Epithelial cell of prostate (primary cell): ENCODE data around the gene COL19A1.
A peak's percentile ranks its signal among the peaks of the same experiment; 100 is the strongest.

Experiments used
- DNase-seq: peaks from one replicate; pipeline ENCODE4 v3.0.0-alpha.2; 2011; ENCODE audit warnings: low read depth, low spot score
- H3K27ac ChIP-seq: fragments of 450-650 bp; 2 replicates; pipeline ENCODE4 v1.5.1; 2017; ENCODE audit warnings: mild to moderate bottlenecking

COL19A1 gene

DNA sequence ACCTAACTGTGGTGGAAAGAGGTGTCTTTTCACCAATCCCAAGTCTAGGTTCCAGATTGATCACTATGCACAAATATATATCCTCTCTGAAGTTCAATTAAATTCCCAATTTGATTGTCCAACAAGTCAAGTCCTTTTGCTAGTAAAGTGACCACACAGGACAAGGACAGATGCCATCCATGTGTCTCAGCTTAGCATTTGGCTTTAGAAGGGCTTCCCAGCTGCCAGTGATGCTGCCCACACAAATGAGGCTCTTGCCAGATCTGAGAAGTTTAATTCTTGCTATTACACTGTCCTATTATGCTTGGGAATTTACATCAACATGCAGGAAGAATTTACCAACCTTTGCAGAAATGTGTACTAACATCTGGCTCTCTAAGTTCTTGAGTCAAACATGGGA is 328.1 kb downstream of the COL19A1 start:
- DNase-seq, result no peak
- no peak overlapping the region for H3K27ac ChIP-seq

DNA sequence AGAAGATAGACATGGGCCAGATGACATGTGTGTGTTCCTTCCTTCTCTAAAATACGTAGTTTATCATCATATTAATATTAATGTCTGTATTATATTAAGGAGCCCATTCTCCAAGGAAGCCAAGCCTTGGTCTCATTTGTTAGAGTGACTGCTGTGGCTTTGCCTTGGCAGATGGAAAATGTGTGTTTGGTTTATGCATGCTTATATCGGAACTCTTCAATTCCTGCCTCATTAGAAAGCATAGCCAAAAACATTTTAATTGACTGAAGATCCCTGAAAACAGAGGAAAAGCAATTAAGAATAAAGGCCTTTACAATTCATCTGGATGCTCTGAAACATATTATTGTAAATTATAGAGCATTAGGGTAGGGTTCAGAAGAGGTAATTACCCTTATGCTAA is 330.2 kb downstream of the COL19A1 start:
- no peak overlapping the region for H3K27ac ChIP-seq
- DNase-seq, result no peak

DNA sequence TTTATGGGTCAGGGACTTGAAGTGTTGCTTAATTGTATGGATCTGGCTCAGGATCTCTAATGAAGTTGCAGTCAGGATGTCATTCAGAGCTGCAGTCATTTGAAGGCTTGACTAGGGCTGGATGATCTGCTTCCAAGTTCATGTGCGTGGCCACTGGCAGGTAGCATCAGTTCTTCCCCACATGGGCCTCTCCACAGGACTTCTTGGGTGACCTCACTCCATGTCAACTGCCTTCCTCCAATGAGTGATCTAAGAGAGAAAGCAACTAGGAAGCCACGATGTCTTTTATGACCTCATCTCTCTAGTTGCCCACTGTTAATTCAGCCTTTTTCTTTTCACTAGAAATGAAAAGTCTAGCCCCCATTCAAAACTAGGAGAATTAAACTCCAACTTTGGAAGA is 332.4 kb downstream of the COL19A1 start:
- no peak for DNase-seq
- no peak overlapping the region for H3K27ac ChIP-seq

DNA sequence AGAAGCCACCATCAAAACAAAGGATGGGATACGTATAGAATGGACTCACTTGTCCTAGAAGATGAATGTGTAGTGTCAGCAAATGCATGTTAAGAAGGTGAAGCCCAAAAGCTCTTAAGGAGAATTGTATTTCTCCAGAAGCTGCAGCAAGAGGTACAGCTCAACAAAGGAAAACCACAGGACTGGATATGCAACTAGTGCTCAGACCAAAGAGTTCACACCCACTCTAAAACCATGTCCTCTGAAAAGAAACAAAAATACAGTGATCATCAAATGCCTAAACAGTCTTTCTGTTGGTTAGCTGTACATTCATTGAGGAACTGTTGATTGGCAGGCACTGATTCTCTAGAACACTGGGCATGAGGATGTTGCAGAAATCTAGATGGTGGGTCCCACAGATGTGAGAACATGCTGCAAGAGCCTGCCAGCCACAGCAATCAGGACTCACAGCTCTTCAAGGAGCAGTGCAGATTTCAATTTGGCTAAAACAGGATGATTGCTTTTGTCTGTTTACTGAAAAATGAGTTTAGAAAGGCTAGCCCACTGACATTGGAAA is 342.0 kb downstream of the COL19A1 start:
- H3K27ac ChIP-seq, result no peak overlapping the region
- no peak for DNase-seq

DNA sequence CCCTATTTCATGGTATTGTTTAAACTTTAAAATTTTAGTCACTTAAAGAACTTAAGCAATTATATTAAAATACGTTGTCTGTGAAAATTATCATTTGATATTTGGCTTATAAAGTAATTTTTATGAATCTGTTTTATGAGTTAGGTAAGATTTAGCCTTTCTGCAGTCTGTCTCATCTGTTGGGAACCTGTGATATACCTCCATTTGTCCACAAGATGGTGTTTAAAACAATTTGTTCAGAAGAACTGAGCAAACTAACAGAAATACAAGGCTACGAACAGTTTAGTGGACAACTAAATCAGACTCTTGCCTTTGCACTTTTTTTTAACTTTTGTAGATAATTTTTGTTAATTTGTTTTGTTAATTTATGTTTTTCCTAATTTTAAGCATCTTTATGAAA is 344.1 kb downstream of the COL19A1 start:
- no peak for DNase-seq
- no peak overlapping the region for H3K27ac ChIP-seq

DNA sequence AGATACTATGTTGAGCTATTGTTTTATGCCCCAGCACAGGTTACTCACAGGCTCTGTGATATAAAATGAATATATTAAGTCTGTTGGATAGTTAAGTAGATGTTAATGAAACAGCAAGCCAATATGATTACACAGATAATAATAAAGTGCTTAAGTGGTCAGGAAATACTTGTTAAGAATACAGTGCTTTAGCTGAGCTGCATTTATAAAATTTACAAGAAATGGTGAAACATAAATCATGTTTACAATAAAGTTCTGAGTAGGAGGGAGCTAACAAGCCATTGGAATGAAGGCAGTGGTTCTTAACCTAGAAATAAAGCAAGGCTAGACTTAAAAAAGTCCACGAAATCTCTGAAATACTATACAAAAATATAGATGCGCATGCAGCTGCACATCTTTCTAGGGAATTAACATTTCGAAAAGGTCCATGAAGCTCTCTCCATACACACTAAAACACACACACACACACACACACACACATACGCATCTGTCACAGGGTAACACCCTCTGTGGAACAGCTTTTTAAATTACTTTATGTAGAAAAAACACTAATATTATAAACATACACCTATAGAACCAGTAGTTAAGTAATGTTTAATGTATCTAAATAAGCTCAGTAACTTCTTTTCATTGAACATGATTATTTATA is 349.2 kb downstream of the COL19A1 start:
- H3K27ac ChIP-seq, result no peak overlapping the region
- no peak for DNase-seq

DNA sequence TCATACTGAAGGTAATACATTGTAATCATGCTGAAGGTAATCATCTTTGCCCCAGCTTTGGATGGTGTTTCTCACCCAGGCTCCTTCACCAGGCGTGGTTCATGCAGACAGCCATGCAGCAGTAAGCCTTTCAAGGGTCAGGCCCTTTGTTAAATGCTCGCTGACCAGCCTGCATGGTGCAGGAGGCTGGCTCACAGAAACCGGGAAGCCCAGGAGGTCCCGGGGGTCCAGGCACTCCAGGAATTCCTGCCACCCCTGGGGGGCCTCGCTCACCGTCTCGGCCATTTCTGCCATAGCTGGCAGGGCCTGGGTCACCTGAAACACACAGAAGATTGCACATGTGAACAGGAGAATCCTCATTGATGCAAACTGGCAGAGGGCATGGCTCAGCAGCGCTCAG is 350.4 kb downstream of the COL19A1 start:
- no peak for DNase-seq
- H3K27ac ChIP-seq, result no peak overlapping the region

DNA sequence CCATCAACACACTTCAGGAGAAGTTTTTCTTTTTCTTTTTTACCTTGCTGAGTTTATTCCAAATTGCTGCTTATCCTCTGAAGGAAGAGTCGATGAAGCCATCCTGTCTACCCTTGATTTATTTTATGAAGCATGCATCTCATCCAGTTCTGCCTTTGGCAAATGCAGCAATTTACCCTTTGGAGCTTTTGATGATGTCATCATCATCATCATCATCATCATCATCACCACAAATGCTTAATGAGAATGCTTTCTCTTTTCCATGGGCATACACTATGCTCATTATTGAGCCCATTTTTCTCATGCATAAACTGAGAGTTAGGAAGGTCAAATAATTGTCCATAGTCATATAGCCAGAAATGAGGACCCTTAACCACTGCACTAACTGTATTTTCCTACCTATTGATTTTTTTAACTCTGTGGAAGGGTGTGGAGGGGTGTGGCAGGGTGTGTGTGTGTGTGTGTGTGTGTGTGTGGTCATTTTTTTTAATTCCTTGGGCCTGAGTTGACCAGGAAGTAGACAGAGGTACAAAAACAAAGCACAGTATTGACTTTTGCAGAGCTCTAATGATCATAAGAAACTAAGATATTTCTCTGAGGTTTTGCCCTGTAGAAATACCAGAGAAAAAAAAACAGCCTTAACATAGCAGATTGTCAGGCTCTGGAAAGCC is 353.7 kb downstream of the COL19A1 start:
- no peak overlapping the region for H3K27ac ChIP-seq
- DNase-seq, result peak; percentile 5

DNA sequence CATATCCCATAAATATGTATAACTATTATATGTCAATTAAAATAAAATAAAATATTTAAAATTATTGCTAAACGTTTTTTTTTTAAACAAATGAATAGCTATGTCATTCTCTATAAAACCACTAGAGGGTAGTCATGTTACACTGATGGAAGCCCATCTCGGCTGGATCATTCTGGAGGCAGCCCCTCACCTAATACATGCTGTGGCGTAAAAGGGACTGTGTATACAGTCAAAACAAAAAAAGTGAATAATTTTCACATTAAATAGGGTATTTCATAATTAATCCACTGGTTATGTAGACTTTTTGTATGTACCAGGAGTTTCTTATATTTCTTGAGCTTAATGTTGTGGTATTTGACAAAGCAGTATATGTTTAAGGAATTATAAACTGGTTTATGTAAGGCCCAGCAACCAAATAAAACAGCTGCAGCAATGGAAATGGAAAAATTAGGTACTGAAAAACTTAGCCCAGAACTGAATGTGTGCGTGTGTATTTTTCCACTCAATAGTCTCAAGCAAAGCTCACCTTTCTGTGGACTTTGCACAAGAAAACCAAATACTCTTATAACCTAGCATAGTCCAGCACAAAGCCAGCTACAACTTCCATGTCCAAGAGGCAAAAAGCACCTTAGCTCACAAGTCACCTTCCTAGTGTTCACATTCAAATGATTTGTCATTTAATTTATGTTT is 354.8 kb downstream of the COL19A1 start:
- DNase-seq, result no peak
- H3K27ac ChIP-seq, result no peak overlapping the region

DNA sequence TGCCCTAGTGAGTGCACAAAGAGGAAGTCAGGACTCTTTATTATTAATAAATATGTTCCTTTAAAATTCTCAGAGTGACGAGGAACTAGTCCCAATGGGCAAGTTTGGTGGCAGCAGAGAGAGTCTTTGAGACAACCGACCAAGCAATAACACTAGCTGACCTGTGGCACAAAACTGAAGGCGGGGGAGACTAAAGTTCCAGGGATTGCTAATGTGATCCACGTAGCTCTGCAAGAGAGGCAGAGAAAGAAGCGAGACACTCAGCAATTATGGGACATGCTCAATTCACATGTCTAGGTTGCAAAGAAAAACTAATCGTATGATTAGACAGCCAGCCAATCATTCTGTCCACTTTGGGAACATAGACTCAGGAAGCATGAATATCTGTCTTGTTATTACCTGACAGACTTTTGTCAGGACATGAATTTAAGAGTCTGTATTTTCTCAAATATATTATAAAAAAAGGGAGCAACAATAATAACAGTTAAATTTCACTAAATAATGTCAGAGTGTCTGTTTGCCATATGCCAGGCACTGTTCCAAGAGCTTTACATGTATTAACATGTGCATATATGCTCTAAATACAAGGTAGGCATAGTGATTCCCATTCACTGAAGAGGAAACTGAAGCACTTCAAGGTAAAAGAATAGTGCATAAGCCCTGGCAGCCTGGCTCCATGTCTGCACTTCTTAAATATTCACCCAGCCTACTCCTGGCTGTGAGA is 355.5 kb downstream of the COL19A1 start:
- H3K27ac ChIP-seq, result no peak overlapping the region
- no peak for DNase-seq

DNA sequence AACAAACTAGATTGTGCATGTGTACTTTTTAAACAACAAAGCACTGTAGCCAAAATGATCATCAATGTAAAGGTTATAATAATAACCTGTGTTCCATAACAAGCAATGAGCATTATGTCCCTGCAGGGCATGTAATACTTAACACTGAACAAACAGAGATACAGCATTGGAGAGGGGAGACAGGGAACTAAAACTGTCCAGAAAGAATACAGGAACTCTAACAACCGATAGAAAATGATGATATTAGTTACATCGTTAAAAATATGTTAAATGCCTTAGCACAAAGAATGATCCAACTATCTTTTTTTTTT is 356.0 kb downstream of the COL19A1 start:
- H3K27ac ChIP-seq, result no peak overlapping the region
- DNase-seq, result no peak

DNA sequence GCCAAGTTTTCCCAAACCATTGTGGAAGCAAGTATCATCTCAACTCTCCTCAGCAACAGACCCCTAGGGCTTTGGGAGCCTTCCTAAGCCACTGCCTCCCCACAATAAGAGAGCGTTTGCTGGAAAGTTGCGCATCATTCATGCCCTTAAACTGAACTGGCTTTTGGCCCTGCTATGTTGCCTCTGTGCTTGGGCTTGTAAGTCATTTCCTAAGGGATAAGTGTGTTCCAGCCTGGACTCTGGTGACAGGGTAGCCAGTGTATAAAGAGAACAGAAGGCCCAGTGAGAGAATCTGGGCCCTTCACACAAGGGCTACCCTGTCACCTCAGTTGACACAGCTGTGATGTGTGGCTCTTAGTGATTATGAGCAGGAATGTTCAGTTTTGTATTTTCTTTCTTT is 358.7 kb downstream of the COL19A1 start:
- no peak for DNase-seq
- no peak overlapping the region for H3K27ac ChIP-seq

DNA sequence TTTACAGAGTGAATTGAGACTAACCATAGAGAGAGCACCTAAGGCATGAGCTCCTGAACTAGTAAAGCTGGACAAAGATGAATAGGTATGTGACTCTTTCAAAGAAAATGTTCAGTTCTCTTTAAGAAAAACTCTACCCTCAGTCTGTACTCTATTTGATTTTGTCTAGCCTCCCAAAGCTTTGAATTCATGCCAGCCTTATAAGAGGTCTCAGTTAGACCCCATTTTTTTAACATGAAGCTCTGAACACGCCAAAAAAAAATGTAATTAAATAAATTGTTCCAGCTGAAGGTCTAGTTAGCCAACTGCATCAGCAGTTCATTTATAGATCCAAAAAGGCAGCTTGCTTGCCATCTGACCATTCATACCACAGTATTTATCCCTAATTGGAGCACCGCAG is 365.0 kb downstream of the COL19A1 start:
- H3K27ac ChIP-seq, result no peak overlapping the region
- no peak for DNase-seq

DNA sequence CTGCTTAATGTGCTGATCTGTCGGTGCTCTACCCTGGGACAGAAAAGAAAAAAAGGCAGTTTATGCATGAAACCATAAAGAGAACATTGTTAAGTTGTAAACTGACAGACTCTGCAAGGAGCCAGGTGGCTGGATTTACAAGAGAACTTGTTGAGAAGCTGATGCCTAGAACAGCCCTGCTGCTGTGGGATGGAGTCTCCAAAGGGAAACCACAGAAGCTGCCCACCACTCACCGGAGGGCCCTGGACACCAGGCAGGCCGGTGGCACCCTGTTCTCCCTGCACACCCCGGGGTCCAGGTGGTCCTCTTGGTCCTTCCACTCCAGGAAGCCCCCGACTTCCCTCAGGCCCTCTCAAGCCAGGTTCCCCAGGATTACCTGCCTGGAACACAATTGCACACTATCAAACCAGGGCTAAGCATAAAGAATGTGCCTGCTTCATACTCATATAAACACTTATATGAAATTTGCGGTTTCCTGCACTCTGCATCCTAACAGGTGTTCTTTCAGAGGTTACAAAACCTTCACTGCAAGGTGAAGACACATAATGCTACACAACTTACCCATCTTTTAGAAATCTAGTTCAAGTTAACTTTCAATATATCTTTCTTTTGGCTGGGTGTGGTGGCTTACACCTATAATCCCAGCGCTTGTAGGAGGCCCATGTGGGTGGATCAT is 368.3 kb downstream of the COL19A1 start:
- DNase-seq, result no peak
- no peak overlapping the region for H3K27ac ChIP-seq

DNA sequence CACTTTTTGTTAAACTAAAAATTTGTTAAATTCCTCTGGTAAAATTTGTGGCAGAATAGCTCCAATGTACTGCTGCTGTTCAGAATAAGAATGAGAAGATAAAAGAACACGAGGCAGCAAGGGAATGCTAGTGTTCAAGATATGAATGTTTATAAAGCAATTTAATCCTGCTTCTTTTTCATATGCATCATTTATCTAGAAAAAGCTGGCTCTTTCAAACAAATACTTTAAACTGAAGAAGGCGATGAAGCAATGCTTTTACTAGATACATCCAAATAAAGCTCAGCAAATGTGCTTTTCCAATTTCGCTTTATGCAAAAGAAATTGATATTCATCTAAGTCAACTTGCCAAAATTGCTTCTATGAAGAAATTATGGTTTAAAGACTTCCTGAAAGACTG is 370.0 kb downstream of the COL19A1 start:
- no peak overlapping the region for H3K27ac ChIP-seq
- DNase-seq, result no peak

DNA sequence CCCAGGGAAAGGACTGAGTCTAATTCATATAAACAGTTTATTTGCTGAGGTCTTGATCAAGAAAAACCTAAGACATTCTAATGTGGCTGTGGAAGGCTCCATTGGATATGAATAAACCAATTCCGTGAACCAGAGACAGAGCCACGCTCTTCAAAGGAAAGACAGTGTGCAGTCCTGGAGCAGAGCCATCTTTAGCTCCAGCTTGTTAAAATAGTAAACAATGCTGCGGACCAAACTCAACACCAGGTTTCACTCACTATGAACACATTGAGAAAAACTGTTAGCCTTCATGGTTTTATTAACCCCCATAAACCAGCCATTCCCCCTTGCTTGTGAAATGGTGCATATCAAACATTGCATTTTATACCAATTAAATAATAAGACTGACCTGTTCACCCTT is 374.7 kb downstream of the COL19A1 start:
- DNase-seq, result no peak
- H3K27ac ChIP-seq, result no peak overlapping the region

DNA sequence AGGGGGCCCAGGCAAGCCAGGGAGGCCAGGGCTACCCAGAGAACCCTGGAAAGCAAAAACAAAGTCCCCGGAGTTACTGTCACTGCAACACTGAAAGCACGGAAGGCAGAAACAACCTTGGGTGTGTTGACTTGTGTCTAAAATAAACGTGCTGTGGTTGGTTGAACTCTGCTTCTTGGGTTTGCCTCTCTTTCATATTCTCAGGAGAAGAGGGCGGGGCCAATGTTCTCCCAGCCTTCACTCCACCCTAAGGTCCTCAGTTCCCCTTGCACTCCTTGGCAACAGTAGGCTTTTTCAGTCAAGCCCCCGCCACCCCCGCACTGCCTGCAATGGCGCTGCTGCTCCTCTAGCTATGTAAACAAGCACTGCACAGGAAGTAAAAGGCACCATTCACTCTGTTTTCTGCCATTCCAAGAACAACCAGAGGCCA is 375.6 kb downstream of the COL19A1 start:
- no peak overlapping the region for H3K27ac ChIP-seq
- DNase-seq, result no peak

DNA sequence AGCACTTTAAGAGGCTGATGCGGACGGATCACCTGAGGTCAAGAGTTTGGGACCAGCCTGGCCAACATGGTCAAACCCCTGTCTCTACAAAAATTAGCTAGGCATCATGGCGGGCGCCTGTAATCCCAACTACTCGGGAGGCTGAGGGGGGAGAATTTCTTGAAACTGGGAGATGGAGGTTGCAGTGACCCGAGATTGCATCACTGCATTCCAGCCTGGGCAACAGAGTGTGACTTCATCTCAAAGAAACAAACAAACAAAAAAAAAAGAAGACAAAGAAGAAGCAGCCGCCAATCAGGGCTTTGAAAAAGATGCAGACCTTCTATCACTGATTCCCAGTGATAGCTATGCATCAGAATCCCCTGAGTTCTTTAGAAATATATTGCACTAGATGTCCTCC is 379.8 kb downstream of the COL19A1 start:
- no peak for DNase-seq
- H3K27ac ChIP-seq, result no peak overlapping the region

DNA sequence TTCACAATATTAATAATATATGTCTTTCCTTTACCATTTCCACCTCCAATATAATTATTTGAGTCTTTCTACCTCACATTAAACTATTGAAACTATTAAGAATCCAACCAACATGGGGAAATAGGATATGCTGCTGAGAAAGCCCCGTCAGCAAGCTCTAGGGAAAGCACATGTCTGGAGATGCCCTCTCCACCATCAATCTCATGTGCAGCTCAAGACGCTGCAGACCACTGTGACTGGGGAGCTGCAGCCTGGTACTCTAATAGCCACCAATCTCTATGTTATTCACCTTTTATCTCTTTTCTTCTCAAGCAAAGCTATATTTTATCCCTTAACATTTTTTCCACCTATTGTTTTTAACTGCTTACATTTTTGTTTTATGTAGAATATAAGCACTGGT is 386.2 kb downstream of the COL19A1 start:
- H3K27ac ChIP-seq, result no peak overlapping the region
- no peak for DNase-seq

DNA sequence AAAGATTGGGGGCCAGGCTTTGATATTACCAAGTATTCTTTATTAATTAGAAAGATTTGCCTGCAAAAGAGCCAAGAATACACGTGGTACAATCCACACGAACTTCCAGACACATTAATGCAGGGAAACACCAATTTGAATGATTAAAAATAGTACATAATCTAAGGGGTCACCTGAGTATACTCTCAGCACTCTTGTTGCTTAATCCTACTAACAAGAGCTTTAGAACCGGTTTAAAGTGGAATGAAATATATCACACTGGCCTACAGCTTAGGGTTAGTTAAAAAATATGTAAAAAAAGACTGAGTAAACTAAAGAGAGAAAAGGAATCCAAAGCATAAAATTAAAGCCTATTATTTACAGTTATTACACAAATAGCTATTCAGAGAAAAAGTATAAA is 387.6 kb downstream of the COL19A1 start:
- DNase-seq, result no peak
- no peak overlapping the region for H3K27ac ChIP-seq
